ENCODE results near the gene ZNF534. TPM values are rescaled to one million over a fixed set of nuclear protein-coding genes. Genes with fewer than 3 reads are reported as not detected.

Gene ZNF534
- total and polyA plus RNA-seq, 9 of the 15 experiments (the other 6 are each of a cell fraction or from before 2014, with no cell fraction given), result 0.08 to 0.33 (median 0.22) TPM; not detected in 1

- TF ChIP-seq PRDM10 (IDR thresholded peaks at IDR 0.05; ENCODE audit: partially characterized antibody) (peak; percentile 7), ZNF584 (CRISPR knock-in tag; IDR thresholded peaks at IDR 0.05; ENCODE audit: low read depth) (no peak), ZNF263 (CRISPR knock-in tag; IDR thresholded peaks at IDR 0.05; ENCODE audit: borderline replicate concordance) (peak; percentile 71), CTCF (IDR thresholded peaks at IDR 0.05 in 2 of 3, conservative IDR thresholded peaks at IDR 0.05 in 1 of 3; ENCODE audit: insufficient read depth in 2 of 3, low read depth in 1 of 3, low read length in 3 of 3) (peak in 2 of 3 experiments; percentile 26 to 58; a peak in 3 of 6 replicates), NR2C1 (IDR thresholded peaks at IDR 0.05) (peak; percentile 65; the same call in 1 of the 2 replicates), NR2C1 (tag; IDR thresholded peaks at IDR 0.05) (peak; percentile 80)
These were observed 64.1 kb downstream of the ZNF534 start (continued) for GRCh38 chr19:52492994-52493470.
